ENCODE data around the gene SEMA3C.
A peak's percentile ranks its signal among the peaks of the same experiment; 100 is the strongest.

SEMA3C gene

GRCh38 chr7:80918399-80918798, 452 bp downstream of the SEMA3C start:
- DNase-seq (ENCODE audit: low spot score): peak; percentile 39
- in situ Hi-C loops (cut with MboI; ENCODE audit: low sequenced_read_pairs, unreplicated experiment): no loop called here
- no peak for TF ChIP-seq CTCF (IDR thresholded peaks at IDR 0.05; ENCODE audit: borderline replicate concordance, control extremely low read depth, extremely low read depth, insufficient read depth, missing control alignments)

- in situ Hi-C loops (cut with MboI; ENCODE audit: low sequenced_read_pairs, unreplicated experiment): no loop called here
These were observed 1.8 kb downstream of the SEMA3C start for GRCh38 chr7:80916770-80917741.

GRCh38 chr7:80910228-80910627, 8.6 kb downstream of the SEMA3C start:
- TF ChIP-seq CTCF (IDR thresholded peaks at IDR 0.05; ENCODE audit: borderline replicate concordance, control extremely low read depth, extremely low read depth, insufficient read depth, missing control alignments): no peak
- in situ Hi-C loops (cut with MboI; ENCODE audit: low sequenced_read_pairs, unreplicated experiment): no loop called here
- DNase-seq (ENCODE audit: low spot score): no peak

More at GRCh38 chr7:80916770-80917741, 1.8 kb downstream of the SEMA3C start:
- no peak for TF ChIP-seq CTCF (IDR thresholded peaks at IDR 0.05; ENCODE audit: borderline replicate concordance, control extremely low read depth, extremely low read depth, insufficient read depth, missing control alignments)
- DNase-seq (ENCODE audit: low spot score): no peak

- in situ Hi-C loops (cut with MboI; ENCODE audit: low sequenced_read_pairs, unreplicated experiment): no loop called here
These were observed 10.5 kb downstream of the SEMA3C start for GRCh38 chr7:80908360-80908797.

GRCh38 chr7:80907612-80908011, 11.2 kb downstream of the SEMA3C start:
- TF ChIP-seq CTCF (IDR thresholded peaks at IDR 0.05; ENCODE audit: borderline replicate concordance, control extremely low read depth, extremely low read depth, insufficient read depth, missing control alignments): no peak
- in situ Hi-C loops (cut with MboI; ENCODE audit: low sequenced_read_pairs, unreplicated experiment): no loop called here
- DNase-seq (ENCODE audit: low spot score): no peak

More at GRCh38 chr7:80908360-80908797, 10.5 kb downstream of the SEMA3C start:
- no peak for TF ChIP-seq CTCF (IDR thresholded peaks at IDR 0.05; ENCODE audit: borderline replicate concordance, control extremely low read depth, extremely low read depth, insufficient read depth, missing control alignments)
- DNase-seq (ENCODE audit: low spot score): no peak

- in situ Hi-C loops (cut with MboI; ENCODE audit: low sequenced_read_pairs, unreplicated experiment): no loop called here
- no peak for DNase-seq (ENCODE audit: low spot score)
- no peak for TF ChIP-seq CTCF (IDR thresholded peaks at IDR 0.05; ENCODE audit: borderline replicate concordance, control extremely low read depth, extremely low read depth, insufficient read depth, missing control alignments)
These were observed 11.7 kb downstream of the SEMA3C start for GRCh38 chr7:80907141-80907601.

Measured in GM13976 (cell line).